ENCODE data around the gene KLK14. TPM values are rescaled to one million over a fixed set of nuclear protein-coding genes. Genes with fewer than 3 reads are reported as not detected.

Gene KLK14
- total RNA-seq, 1 donor from 2014 or later: 1.5 TPM

GRCh38 chr19:51123381-51123800, 40.7 kb upstream of the KLK14 start:
- peaks cover 7% of the 10 kb centered on the region for H3K4me1 Mint-ChIP-seq (ENCODE audit: low read depth, unreplicated experiment)
- no peak for DNase-seq
- no peak for TF ChIP-seq CTCF (IDR thresholded peaks at IDR 0.05; ENCODE audit: partially characterized antibody, unreplicated experiment)
- no peak overlapping the region for H3K4me3 Mint-ChIP-seq (ENCODE audit: unreplicated experiment)
- no peaks in the 10 kb centered on the region for H3K36me3 Mint-ChIP-seq (ENCODE audit: unreplicated experiment)
- H3K27me3 Mint-ChIP-seq (ENCODE audit: unreplicated experiment): peaks cover 5% of the 10 kb centered on the region
- H3K9me3 Mint-ChIP-seq (ENCODE audit: unreplicated experiment): no peaks in the 10 kb centered on the region
- H3K27ac Mint-ChIP-seq (ENCODE audit: unreplicated experiment): no peak overlapping the region

- peak overlapping the region; percentile 15 for H3K4me3 Mint-ChIP-seq (ENCODE audit: unreplicated experiment)
- no peak for DNase-seq
- no peak overlapping the region for H3K27ac Mint-ChIP-seq (ENCODE audit: unreplicated experiment)
- H3K4me1 Mint-ChIP-seq (ENCODE audit: low read depth, unreplicated experiment): peaks cover 7% of the 10 kb centered on the region
- peaks cover 5% of the 10 kb centered on the region for H3K27me3 Mint-ChIP-seq (ENCODE audit: unreplicated experiment)
- no peaks in the 10 kb centered on the region for H3K9me3 Mint-ChIP-seq (ENCODE audit: unreplicated experiment)
- no peaks in the 10 kb centered on the region for H3K36me3 Mint-ChIP-seq (ENCODE audit: unreplicated experiment)
- no peak for TF ChIP-seq CTCF (IDR thresholded peaks at IDR 0.05; ENCODE audit: partially characterized antibody, unreplicated experiment)
These were observed 39.7 kb upstream of the KLK14 start for GRCh38 chr19:51122112-51122981.

GRCh38 chr19:51121257-51121656, 38.6 kb upstream of the KLK14 start:
- no peaks in the 10 kb centered on the region for H3K9me3 Mint-ChIP-seq (ENCODE audit: unreplicated experiment)
- no peak overlapping the region for H3K27ac Mint-ChIP-seq (ENCODE audit: unreplicated experiment)
- no peak for DNase-seq
- H3K4me1 Mint-ChIP-seq (ENCODE audit: low read depth, unreplicated experiment): peaks cover 7% of the 10 kb centered on the region
- no peaks in the 10 kb centered on the region for H3K36me3 Mint-ChIP-seq (ENCODE audit: unreplicated experiment)
- H3K4me3 Mint-ChIP-seq (ENCODE audit: unreplicated experiment): no peak overlapping the region
- peaks cover 2% of the 10 kb centered on the region for H3K27me3 Mint-ChIP-seq (ENCODE audit: unreplicated experiment)
- no peak for TF ChIP-seq CTCF (IDR thresholded peaks at IDR 0.05; ENCODE audit: partially characterized antibody, unreplicated experiment)

GRCh38 chr19:51120160-51120559, 37.5 kb upstream of the KLK14 start:
- Mint-ChIP-seq H3K4me3 (ENCODE audit: unreplicated experiment) (no peak overlapping the region), H3K36me3 (ENCODE audit: unreplicated experiment) (no peaks in the 10 kb centered on the region), H3K4me1 (ENCODE audit: low read depth, unreplicated experiment) (peaks cover 7% of the 10 kb centered on the region), H3K9me3 (ENCODE audit: unreplicated experiment) (no peaks in the 10 kb centered on the region), H3K27me3 (ENCODE audit: unreplicated experiment) (peaks cover 2% of the 10 kb centered on the region), H3K27ac (ENCODE audit: unreplicated experiment) (no peak overlapping the region)
- no peak for TF ChIP-seq CTCF (IDR thresholded peaks at IDR 0.05; ENCODE audit: partially characterized antibody, unreplicated experiment)
- no peak for DNase-seq

- no peaks in the 10 kb centered on the region for H3K9me3 Mint-ChIP-seq (ENCODE audit: unreplicated experiment)
- H3K36me3 Mint-ChIP-seq (ENCODE audit: unreplicated experiment): no peaks in the 10 kb centered on the region
- H3K4me3 Mint-ChIP-seq (ENCODE audit: unreplicated experiment): no peak overlapping the region
- no peak overlapping the region for H3K27ac Mint-ChIP-seq (ENCODE audit: unreplicated experiment)
- peaks cover 2% of the 10 kb centered on the region for H3K27me3 Mint-ChIP-seq (ENCODE audit: unreplicated experiment)
- peaks cover 4% of the 10 kb centered on the region for H3K4me1 Mint-ChIP-seq (ENCODE audit: low read depth, unreplicated experiment)
- no peak for TF ChIP-seq CTCF (IDR thresholded peaks at IDR 0.05; ENCODE audit: partially characterized antibody, unreplicated experiment)
- no peak for DNase-seq
These were observed 36.9 kb upstream of the KLK14 start for GRCh38 chr19:51119611-51120010.
